ENCODE results near the gene UNC13D.
"Not testable (repeated sequence)": the region's sequence is repeated elsewhere in the genome, so short reads cannot be mapped to it uniquely, and the experiment has no call there.

The UNC13D gene

GRCh38 chr17:75843577-75844529 is at the start of gene UNC13D:
UNC13D (minus strand) TSS chr17:75844404; CDS start chr17:75844337, 67 bp downstream.
- no peak for DNase-seq

- no peak for DNase-seq
Measured at GRCh38 chr17:75893305-75894048, 49.3 kb upstream of the UNC13D start.

- DNase-seq = no peak
Measured at GRCh38 chr17:75892556-75893224, 48.5 kb upstream of the UNC13D start.

- DNase-seq = no peak
Measured at GRCh38 chr17:75891605-75892555, 47.7 kb upstream of the UNC13D start.

- no peak for DNase-seq
Measured at GRCh38 chr17:75891022-75891604, 46.9 kb upstream of the UNC13D start.

GRCh38 chr17:75889454-75889853 is 45.2 kb upstream of the UNC13D start:
- no peak for DNase-seq

GRCh38 chr17:75888484-75888883 is 44.3 kb upstream of the UNC13D start:
- DNase-seq = no peak

GRCh38 chr17:75885860-75886259 is 41.7 kb upstream of the UNC13D start:
- not testable (repeated sequence) for DNase-seq

- no peak for DNase-seq
Measured at GRCh38 chr17:75885431-75885830, 41.2 kb upstream of the UNC13D start.

- no peak for DNase-seq
Measured at GRCh38 chr17:75881678-75882454, 37.7 kb upstream of the UNC13D start.

- no peak for DNase-seq
Measured at GRCh38 chr17:75880266-75880665, 36.1 kb upstream of the UNC13D start.

GRCh38 chr17:75878174-75878998 is 34.2 kb upstream of the UNC13D start, which contains the start of gene TRIM47:
TRIM47 (minus strand) TSS chr17:75878581; CDS start chr17:75878548, 33 bp downstream.
- DNase-seq = peak; percentile 77

GRCh38 chr17:75877752-75878173 is 33.6 kb upstream of the UNC13D start:
- DNase-seq = peak; percentile 73

- DNase-seq = peak; percentile 24
Measured at GRCh38 chr17:75876938-75877751, 32.9 kb upstream of the UNC13D start.

- DNase-seq = no peak
Measured at GRCh38 chr17:75876190-75876937, 32.2 kb upstream of the UNC13D start.

- DNase-seq = peak; percentile 93
Measured at GRCh38 chr17:75875940-75876189, 31.7 kb upstream of the UNC13D start.

GRCh38 chr17:75875182-75875939 is 31.2 kb upstream of the UNC13D start:
- DNase-seq = peak; percentile 93

All from COR-L47 (cell line).